SK-N-SH (cell line): ENCODE data around the gene ZNF280C. TPM values are rescaled to one million over a fixed set of nuclear protein-coding genes. Genes with fewer than 3 reads are reported as not detected.

Experiments used
- CTCF ChIA-PET: fragments of 300-600, 350-600 bp; formaldehyde crosslinking; extraction: SDS; loops from one replicate; lab custom pipeline; 2021; lab: Yijun Ruan, JAX
- POLR2A ChIA-PET: fragments of 350-600 bp; sonication (Branson Sonifier 250); formaldehyde crosslinking; extraction: SDS; loops from one replicate; lab custom pipeline; 2020; ENCODE audit warnings: antibody characterized with exemption, inconsistent platforms; lab: Yijun Ruan, JAX
- DNase-seq: peaks from one replicate; pipeline ENCODE4 v3.0.0; 2012
- H2AFZ ChIP-seq: fragments of 200-600 bp; sonication (generic); 2 replicates; pipeline ENCODE4 v1.8.1; 2016; ENCODE audit warnings: antibody characterized with exemption, mild to moderate bottlenecking, low read depth
- H3F3A ChIP-seq: fragments of 200-600 bp; sonication (generic); replicated peaks from 2 replicates; pipeline ENCODE3; 2016; ENCODE audit warnings: antibody characterized with exemption, mild to moderate bottlenecking; ENCODE audit not compliant: insufficient read depth
- H3K27ac ChIP-seq, 2 experiments: fragments of 200-500 bp in 1 of 2; fragments of 200-600 bp in 1 of 2; sonication (Bioruptor generic) in 1 of 2; sonication (generic), shearing (Covaris generic) in 1 of 2; 2 replicates each; pipeline versions ENCODE4 v1.5.1 to v1.6.1; 2014 to 2016; ENCODE audit warnings: low read depth in 2 of 2, inconsistent platforms in 1 of 2, low read length in 1 of 2, mild to moderate bottlenecking in 1 of 2, mixed read lengths in 1 of 2
- H3K27me3 ChIP-seq: fragments of 200-600 bp; sonication (generic), shearing (Covaris generic); 2 replicates; pipeline ENCODE4 v1.6.1; 2016; ENCODE audit warnings: mixed run types; ENCODE audit not compliant: insufficient read depth
- H3K36me3 ChIP-seq, 2 experiments: fragments of 200-500 bp in 1 of 2; fragments of 200-600 bp in 1 of 2; sonication (Bioruptor generic) in 1 of 2; sonication (generic) in 1 of 2; replicated peaks in 1 of 2; 2 replicates each; pipeline versions ENCODE3 to v1.5.1; 2014 to 2016; ENCODE audit warnings: low read length in 1 of 2, mild to moderate bottlenecking in 1 of 2; ENCODE audit not compliant: insufficient read depth in 2 of 2, control insufficient read depth in 1 of 2
- H3K4me1 ChIP-seq, 2 experiments: fragments of 200-500 bp in 1 of 2; fragments of 200-600 bp in 1 of 2; sonication (Bioruptor generic) in 1 of 2; sonication (generic), shearing (Covaris generic) in 1 of 2; 2 replicates each; pipeline versions ENCODE4 v1.5.1 to v1.6.1; 2014 to 2016; ENCODE audit warnings: low read depth in 1 of 2, low read length in 1 of 2, mixed run types in 1 of 2; ENCODE audit not compliant: insufficient read depth in 2 of 2, control insufficient read depth in 1 of 2
- H3K4me2 ChIP-seq: fragments of 200-600 bp; sonication (generic), shearing (Covaris generic); 2 replicates; pipeline ENCODE4 v1.6.1; 2017; ENCODE audit warnings: mixed run types
- H3K4me3 ChIP-seq, 2 experiments: fragments of 200-500 bp in 1 of 2; fragments of 200-600 bp in 1 of 2; sonication (Bioruptor generic) in 1 of 2; sonication (generic), shearing (Covaris generic) in 1 of 2; 2 replicates each; pipeline versions ENCODE4 v1.5.1 to v1.8.1; 2014 to 2016; ENCODE audit warnings: low read depth in 2 of 2, inconsistent platforms in 1 of 2, low read length in 1 of 2, mild to moderate bottlenecking in 1 of 2, mixed read lengths in 1 of 2, moderate library complexity in 1 of 2
- H3K79me2 ChIP-seq: fragments of 200-600 bp; sonication (generic); 2 replicates; pipeline ENCODE4 v1.8.1; 2017; ENCODE audit warnings: mild to moderate bottlenecking; ENCODE audit not compliant: insufficient read depth
- H3K9ac ChIP-seq: fragments of 200-600 bp; sonication (generic); 2 replicates; pipeline ENCODE4 v1.6.1; 2017; ENCODE audit warnings: mixed run types
- H3K9me2 ChIP-seq: fragments of 200-600 bp; sonication (generic); 2 replicates; pipeline ENCODE4 v1.6.1; 2017; ENCODE audit warnings: mixed run types
- H3K9me3 ChIP-seq: fragments of 200-600 bp; sonication (generic); 2 replicates; pipeline ENCODE4 v1.6.1; 2017; ENCODE audit warnings: mixed run types, mild to moderate bottlenecking, moderate library complexity
- H4K20me1 ChIP-seq: fragments of 200-600 bp; sonication (generic); 2 replicates; pipeline ENCODE4 v1.6.1; 2017; ENCODE audit warnings: mild to moderate bottlenecking, mixed run types; ENCODE audit not compliant: insufficient read depth
- CTCF ChIP-seq: fragments of 200-600 bp; sonication (generic); IDR thresholded peaks from 2 replicates; pipeline ENCODE4 v1.6.1; 2017; ENCODE audit warnings: antibody characterized with exemption, mild to moderate bottlenecking, moderate library complexity
- ELF1 ChIP-seq: IDR thresholded peaks from 2 replicates; pipeline ENCODE4 v1.4.0; 2012
- FOXJ3 ChIP-seq: sonication (generic); formaldehyde crosslinking; IDR thresholded peaks from 2 replicates; pipeline ENCODE4 v1.5.1; 2020; ENCODE audit warnings: mild to moderate bottlenecking, missing genetic modification reagents
- GATA2 ChIP-seq: sonication (generic); formaldehyde crosslinking; IDR thresholded peaks from 2 replicates; pipeline ENCODE4 v1.5.0; 2020; ENCODE audit warnings: mild to moderate bottlenecking, missing genetic modification reagents
- MAX ChIP-seq: IDR thresholded peaks from 2 replicates; pipeline ENCODE4 v1.4.0; 2012; ENCODE audit warnings: low read depth
- PBX3 ChIP-seq: IDR thresholded peaks from 2 replicates; pipeline ENCODE4; 2012
- POLR2AphosphoS5 ChIP-seq: IDR thresholded peaks from 2 replicates; pipeline ENCODE4 v1.6.1; 2012; ENCODE audit warnings: low read depth, low read length
- RXRA ChIP-seq: IDR thresholded peaks from 2 replicates; pipeline ENCODE4 v1.4.0; 2012; ENCODE audit warnings: low read depth, mild to moderate bottlenecking, borderline replicate concordance
- USF1 ChIP-seq: IDR thresholded peaks from 2 replicates; pipeline ENCODE4 v1.4.0; 2012; ENCODE audit warnings: low read depth, borderline replicate concordance
- USF2 ChIP-seq: fragments of 150-350 bp; IDR thresholded peaks from 2 replicates; pipeline ENCODE4 v1.6.1; 2017; ENCODE audit warnings: antibody characterized with exemption, low read length, low read depth, borderline replicate concordance
- ZBTB33 ChIP-seq: IDR thresholded peaks from 2 replicates; pipeline ENCODE4 v1.4.0; 2012; ENCODE audit warnings: low read depth, borderline replicate concordance
- WGBS: methylation state at CpG from one replicate; pipeline ENCODE4 v1.1.6; 2017; ENCODE audit warnings: low lambda C conversion rate; 5-methylcytosine and 5-hydroxymethylcytosine counted together
- polyA plus RNA-seq, 3 experiments: library from polyadenylated mRNA; depleted of rRNA; stranded (reverse); fragments of >200 nt; gene quantifications; 2 replicates each; pipeline ENCODE4 v1.2.3, GENCODE V29; 2012

ZNF280C gene
- polyA plus RNA-seq, 1 of the 3 experiments (the other 2 are of a cell fraction) = 2.7 TPM

- H3K36me3 ChIP-seq = no peaks in the 10 kb centered on the region
- H3K27me3 ChIP-seq = no peaks in the 10 kb centered on the region
- no peak overlapping the region for H3K4me2 ChIP-seq
- H2AFZ ChIP-seq = no peak overlapping the region
- no peak overlapping the region for H3K9ac ChIP-seq
- 51% methylated on average over 2 of the region's 2 CpGs for WGBS
- TF ChIP-seq POLR2AphosphoS5 (no peak), USF2 (no peak), RXRA (no peak), ZBTB33 (no peak), CTCF (no peak), FOXJ3 (no peak), GATA2 (no peak), USF1 (no peak), PBX3 (no peak)
- H3K9me3 ChIP-seq = no peaks in the 10 kb centered on the region
- no peak for DNase-seq
- peaks cover 69% of the 10 kb centered on the region for H3K79me2 ChIP-seq
- no peak overlapping the region for H3K27ac ChIP-seq
- no peaks in the 10 kb centered on the region for H3K9me2 ChIP-seq
- H3K4me3 ChIP-seq = no peak overlapping the region
- ChIA-PET POLR2A (no interaction called here), CTCF (interaction anchor here (0.6 to 1.4 kb wide), 2 partner anchors 20 to 35 kb away, joined by 3 read pairs; no protein-coding TSS in a partner anchor)
- H3F3A ChIP-seq = peaks cover 4% of the 10 kb centered on the region
- H4K20me1 ChIP-seq = no peaks in the 10 kb centered on the region
- peaks cover 0 to 8% of the 10 kb centered on the region in 2 experiments; a peak in 2 of 4 replicates for H3K4me1 ChIP-seq
Observed at GRCh38 chrX:130264573-130264972, 4.1 kb downstream of the ZNF280C start.

GRCh38 chrX:130263016-130263415 is 5.7 kb downstream of the ZNF280C start:
- H3K36me3 ChIP-seq = peaks cover 0 to 9% of the 10 kb centered on the region in 2 experiments
- H3K4me1 ChIP-seq = peaks cover 0 to 8% of the 10 kb centered on the region in 2 experiments; a peak in 2 of 4 replicates
- no peak for DNase-seq
- no peak overlapping the region for H2AFZ ChIP-seq
- TF ChIP-seq USF1 (no peak), ELF1 (no peak), MAX (no peak)
- no peaks in the 10 kb centered on the region for H3K9me2 ChIP-seq
- no peaks in the 10 kb centered on the region for H3K27me3 ChIP-seq
- 0 out of 4 replicates have a peak overlapping the region, but pooled peaks of 1 of the 2 experiments have one; percentile 2 for H3K27ac ChIP-seq
- CTCF ChIA-PET = interaction anchor here (1.5 kb wide), 1 partner anchor 16 kb away, joined by 3 read pairs; no protein-coding TSS in a partner anchor
- H3K9ac ChIP-seq = no peak overlapping the region
- H3F3A ChIP-seq = peaks cover under 1% of the 10 kb centered on the region
- H3K4me3 ChIP-seq = no peak overlapping the region
- POLR2A ChIA-PET = no interaction called here
- H3K9me3 ChIP-seq = no peaks in the 10 kb centered on the region
- H3K4me2 ChIP-seq = no peak overlapping the region
- H4K20me1 ChIP-seq = no peaks in the 10 kb centered on the region
- peaks cover 67% of the 10 kb centered on the region for H3K79me2 ChIP-seq
